SW 1271 (cell line): ENCODE data around the gene BHLHE23.

ENCODE experiments used
- DNase-seq, 2 experiments: peaks; one replicate each; lab custom pipeline; 2025; lab: John Stamatoyannopoulos, UW

The BHLHE23 gene

GRCh38 chr20:63025534-63026331 lies 19.0 kb upstream of the BHLHE23 start:
- DNase-seq = no peak

GRCh38 chr20:63024573-63025392 lies 18.0 kb upstream of the BHLHE23 start:
- DNase-seq = no peak

GRCh38 chr20:63023936-63024571 lies 17.3 kb upstream of the BHLHE23 start:
- DNase-seq = no peak

- no peak for DNase-seq
Observed at GRCh38 chr20:63023071-63023935, 16.5 kb upstream of the BHLHE23 start.

GRCh38 chr20:63022501-63022900 lies 15.7 kb upstream of the BHLHE23 start:
- no peak for DNase-seq

- DNase-seq = no peak
Observed at GRCh38 chr20:63021356-63022321, 14.9 kb upstream of the BHLHE23 start.

- no peak for DNase-seq
Observed at GRCh38 chr20:63020681-63021080, 13.9 kb upstream of the BHLHE23 start.

GRCh38 chr20:63017826-63018411 lies 11.2 kb upstream of the BHLHE23 start:
- DNase-seq = no peak

GRCh38 chr20:63017076-63017825 lies 10.5 kb upstream of the BHLHE23 start:
- DNase-seq = no peak

GRCh38 chr20:63016514-63017075 lies 9.8 kb upstream of the BHLHE23 start:
- no peak for DNase-seq

GRCh38 chr20:63015662-63016361 lies 9.0 kb upstream of the BHLHE23 start:
- no peak for DNase-seq

GRCh38 chr20:63015147-63015661 lies 8.4 kb upstream of the BHLHE23 start:
- DNase-seq = no peak

- DNase-seq = no peak
Observed at GRCh38 chr20:63014710-63015109, 7.9 kb upstream of the BHLHE23 start.

GRCh38 chr20:63014287-63014686 lies 7.5 kb upstream of the BHLHE23 start:
- no peak for DNase-seq

GRCh38 chr20:63013207-63013606 lies 6.4 kb upstream of the BHLHE23 start:
- no peak for DNase-seq

- DNase-seq = no peak
Observed at GRCh38 chr20:63011798-63012197, 5.0 kb upstream of the BHLHE23 start.

- DNase-seq = no peak
Observed at GRCh38 chr20:63009988-63010769, 3.4 kb upstream of the BHLHE23 start.
